GM19372 (cell line): ENCODE measurements around the gene TMA16.

Experiments used
- ATAC-seq: cut with Tn5 transposase; IDR thresholded peaks from one replicate; pipeline ENCODE4 v1.9.1; 2021; ENCODE audit warnings: mild to moderate bottlenecking, low read depth, moderate library complexity; ENCODE audit not compliant: unreplicated experiment

The TMA16 gene

DNA sequence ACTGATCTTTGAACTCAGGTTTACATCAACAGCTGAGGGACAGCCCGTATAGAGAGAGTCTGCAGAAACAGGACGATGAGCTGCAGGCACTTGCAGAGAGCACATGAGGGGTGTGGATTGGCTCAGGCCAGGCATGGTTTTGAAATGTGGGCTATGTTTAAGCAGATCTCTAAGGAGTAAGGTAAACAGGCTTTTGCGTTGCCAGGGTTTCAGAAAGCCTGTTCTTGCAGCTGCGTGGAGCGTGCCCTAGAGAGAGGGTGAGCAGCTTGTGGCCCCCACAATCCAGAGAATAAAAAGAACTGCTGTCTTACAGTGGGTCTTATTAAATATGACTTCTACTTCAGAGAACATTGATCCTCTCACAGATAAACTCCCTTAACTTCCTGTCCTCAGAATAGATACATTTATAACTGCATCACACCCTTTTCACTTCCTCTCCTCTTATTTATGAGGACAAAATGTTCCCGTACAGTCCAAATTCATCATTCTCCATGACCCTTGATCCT, 64.1 kb downstream of the TMA16 start:
- no peak for ATAC-seq

DNA sequence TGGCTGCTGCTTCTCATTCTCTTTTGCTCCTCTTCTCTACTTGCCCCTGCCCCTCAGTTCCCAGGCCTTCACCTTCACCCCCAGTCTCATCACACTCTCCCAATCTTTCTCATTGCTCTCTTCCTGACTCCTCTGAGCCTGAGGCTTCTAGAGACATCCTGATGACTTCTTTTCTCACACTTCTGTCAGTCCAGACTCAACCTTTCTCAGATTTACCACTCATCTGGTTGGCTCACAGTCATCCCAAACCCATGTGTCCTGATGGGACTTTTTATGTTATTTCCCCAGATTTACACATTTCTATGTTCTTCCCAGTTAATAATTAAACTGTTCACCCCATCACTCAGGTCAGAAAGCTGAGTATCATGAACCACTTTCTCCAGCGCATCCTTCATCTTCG, 68.0 kb downstream of the TMA16 start:
- no peak for ATAC-seq

DNA sequence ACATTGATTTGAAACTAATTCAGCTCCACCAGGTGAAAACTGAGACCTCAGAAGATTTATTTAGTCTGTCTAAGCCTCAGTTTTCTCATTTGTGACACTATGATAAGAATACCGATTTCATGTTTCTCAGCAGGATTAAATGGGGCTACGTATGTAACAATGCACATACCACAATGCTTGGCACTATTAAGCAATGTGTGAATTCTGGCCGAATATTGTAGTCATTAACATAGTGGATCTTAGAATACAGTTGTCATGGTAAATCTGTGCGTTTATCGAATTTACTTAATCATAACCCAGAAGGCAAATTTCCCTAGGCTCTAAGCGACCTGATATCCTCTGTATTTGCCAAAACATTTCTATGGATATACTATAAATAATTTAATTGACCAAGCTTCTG, 69.1 kb downstream of the TMA16 start:
- ATAC-seq, result no peak

DNA sequence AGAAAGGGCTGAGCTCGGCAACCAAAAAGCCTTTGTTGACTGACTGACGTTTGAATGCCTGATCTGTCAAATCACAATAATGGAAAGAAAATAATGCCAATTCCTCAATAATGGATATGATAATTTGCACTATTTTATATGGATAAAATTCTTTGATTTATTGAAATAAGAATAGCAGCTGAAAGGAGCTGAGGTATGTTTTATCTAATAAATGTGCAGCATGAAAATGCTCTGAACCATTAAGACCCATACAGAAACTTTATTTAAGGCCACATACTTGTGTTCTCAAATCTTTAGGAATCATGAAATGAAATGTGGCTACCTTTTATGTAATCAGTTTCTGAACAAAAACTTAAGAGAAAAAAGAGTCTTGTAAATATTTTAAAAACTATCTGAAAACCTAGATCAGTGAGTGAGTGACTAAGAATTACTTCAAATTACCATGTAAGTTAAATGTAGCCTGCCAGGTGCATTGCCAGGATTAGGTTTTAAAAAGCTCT, 69.8 kb downstream of the TMA16 start:
- no peak for ATAC-seq

DNA sequence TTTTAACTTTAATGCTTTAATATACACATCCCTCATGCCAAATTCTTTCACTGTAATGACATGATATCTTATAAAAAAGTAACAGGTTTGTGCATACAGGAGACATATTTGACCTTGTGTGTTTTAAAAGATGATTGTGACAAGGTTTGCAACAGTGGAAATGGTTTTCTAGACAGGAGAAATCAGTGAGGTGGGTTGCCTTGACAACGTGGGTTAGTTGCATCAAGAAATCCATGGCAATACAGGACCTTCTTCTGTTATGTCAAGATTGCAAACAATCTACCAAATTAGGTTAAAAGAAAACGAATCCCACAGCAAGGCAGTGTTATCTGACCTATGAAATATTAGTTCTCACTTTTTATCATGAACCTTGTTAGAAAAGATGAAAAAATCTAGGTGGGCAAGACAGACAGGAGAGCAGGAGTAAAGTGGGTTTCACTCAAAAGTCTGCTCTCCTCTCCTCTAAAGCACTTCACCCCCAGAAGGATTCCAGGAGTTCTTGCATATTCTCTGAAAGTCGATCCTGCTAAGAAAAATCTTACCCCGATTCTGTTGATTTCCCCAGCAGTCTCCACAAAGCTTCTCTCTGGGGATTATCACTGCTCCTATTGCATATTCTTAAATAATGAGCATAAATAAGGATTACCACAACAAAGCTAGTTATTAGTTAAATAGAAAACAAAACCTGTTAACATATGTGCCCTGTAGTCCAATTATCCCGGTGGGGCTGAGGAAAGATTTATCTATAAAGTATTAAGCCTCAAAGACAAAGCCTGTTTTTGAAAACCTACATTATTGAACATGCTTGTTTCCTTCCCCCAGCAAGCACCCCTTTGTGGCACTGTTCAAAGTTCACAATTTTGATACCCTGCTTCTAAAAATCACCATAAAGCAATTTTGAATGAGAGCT, 71.0 kb downstream of the TMA16 start:
- no peak for ATAC-seq

DNA sequence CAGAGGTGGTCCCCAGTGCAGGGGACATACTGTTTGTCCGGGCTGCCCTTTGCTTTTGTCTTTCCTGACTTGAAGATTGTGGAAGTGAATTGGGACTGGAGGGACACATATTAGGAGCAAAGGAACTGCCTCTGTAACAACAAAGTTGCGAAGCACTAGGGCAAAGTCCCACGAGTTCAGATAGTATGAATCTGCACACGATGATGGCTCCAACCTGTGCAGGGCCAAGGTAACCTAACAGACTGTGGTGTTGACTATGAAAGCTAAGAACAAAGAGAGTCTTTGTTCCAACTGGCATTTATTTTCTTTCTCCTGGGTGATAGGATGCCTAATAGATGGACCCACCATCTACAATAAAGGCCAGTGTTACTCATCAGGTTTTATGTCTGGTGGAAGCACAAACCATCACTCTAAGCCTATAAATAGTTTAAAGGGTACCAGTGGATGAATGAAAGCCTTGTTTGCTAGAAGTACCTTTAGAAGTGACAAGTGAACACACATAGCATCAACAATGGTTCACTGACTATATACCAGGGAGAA, 71.8 kb downstream of the TMA16 start:
- no peak for ATAC-seq

DNA sequence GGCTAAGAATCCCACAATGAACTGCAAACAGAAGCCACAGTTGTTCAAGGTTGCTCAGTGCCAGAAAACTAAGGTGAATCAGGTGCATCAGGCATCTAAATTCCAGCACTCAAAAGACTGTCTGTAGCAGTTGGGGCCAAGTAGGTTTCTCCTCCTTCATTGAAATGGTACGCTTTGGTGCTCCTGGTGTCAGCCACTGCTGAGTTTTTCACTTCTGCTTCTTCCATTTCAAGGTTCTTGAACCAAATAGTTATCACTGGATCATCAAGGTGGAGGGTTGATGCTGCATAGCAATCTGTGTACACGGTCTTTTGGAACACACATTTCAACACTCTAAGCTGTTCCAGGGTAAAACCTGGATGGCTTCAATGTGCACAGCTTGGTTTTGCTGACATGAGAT, 74.4 kb downstream of the TMA16 start:
- ATAC-seq, result peak; percentile 81
